Measurements from ENCODE around the gene NCL. TPM values are rescaled to one million over a fixed set of nuclear protein-coding genes. Genes with fewer than 3 reads are reported as not detected.

Gene NCL
- 92.6 and 100 TPM in 2 replicates for total RNA-seq

DNA sequence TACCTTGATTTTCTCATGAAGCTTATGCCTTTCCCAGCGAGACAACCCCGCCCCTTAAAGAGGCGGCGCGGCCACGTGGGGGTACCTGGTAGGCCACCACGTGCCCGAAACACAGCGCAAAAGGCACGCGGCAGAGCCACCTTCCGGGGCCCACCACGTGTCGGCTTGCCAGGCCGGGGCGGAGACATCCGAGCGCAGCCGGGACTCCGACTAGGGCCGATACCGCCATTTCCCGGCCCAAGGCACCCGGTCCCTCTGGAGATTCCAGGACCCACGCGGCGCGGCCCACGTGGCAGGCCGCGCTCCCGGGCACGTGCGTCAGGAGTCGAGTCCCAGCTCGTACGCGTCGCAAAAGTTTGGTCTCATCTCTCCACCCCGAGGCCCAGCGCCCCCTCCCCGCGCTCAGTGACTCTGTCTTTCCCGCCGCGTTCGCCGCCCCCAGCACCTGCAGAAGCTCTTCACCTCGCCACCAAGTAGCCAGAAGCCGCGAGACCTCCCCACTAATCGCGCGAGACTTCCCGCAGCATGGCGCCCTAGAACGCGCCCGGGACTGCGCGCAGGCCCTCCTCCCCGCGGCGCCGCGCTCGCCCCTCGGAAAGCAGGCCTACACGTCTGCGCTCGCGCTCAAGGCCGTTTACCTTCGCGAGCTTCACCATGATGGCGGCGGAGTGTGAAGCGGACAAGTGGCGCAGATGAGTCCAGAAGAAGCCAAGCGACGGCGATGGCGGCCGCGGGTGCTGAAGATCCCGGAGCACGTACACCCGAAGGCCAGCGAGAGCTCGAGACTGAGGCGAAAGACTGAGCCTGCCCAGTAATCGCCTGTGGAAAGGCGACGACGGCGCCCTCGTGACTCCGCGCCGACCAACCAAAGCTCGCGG lies at the start of gene NCL:
NCL (minus strand) TSS at position 787 of the 878 bp plus-strand sequence; CDS start at position 656, 131 bp downstream.
- Histone ChIP-seq H2AFZ (ENCODE audit: low read length) (peak within 1 kb of the TSS; percentile 95), H3K4me3 (ENCODE audit: insufficient read depth, low read length) (peak within 1 kb of the TSS; percentile 97), H3K27ac (ENCODE audit: low read depth, low read length) (peak within 1 kb of the TSS; percentile 97), H3K36me3 (ENCODE audit: insufficient read depth, low read length) (peaks cover 44% of the 10 kb centered on the region), H3K4me2 (ENCODE audit: insufficient read depth, low read length) (peak within 1 kb of the TSS; percentile 95), H3K4me1 (ENCODE audit: insufficient read depth, low read length) (peaks cover 27% of the 10 kb centered on the region), H3K9me3 (ENCODE audit: low read depth, low read length) (no peaks in the 10 kb centered on the region), H3K27me3 (ENCODE audit: insufficient read depth, low read length) (no peaks in the 10 kb centered on the region), H4K20me1 (ENCODE audit: insufficient read depth, low read length) (peaks cover 40% of the 10 kb centered on the region), H3K79me2 (ENCODE audit: insufficient read depth, low read length) (peaks cover 51% of the 10 kb centered on the region)
- TF ChIP-seq, protein P1, sequence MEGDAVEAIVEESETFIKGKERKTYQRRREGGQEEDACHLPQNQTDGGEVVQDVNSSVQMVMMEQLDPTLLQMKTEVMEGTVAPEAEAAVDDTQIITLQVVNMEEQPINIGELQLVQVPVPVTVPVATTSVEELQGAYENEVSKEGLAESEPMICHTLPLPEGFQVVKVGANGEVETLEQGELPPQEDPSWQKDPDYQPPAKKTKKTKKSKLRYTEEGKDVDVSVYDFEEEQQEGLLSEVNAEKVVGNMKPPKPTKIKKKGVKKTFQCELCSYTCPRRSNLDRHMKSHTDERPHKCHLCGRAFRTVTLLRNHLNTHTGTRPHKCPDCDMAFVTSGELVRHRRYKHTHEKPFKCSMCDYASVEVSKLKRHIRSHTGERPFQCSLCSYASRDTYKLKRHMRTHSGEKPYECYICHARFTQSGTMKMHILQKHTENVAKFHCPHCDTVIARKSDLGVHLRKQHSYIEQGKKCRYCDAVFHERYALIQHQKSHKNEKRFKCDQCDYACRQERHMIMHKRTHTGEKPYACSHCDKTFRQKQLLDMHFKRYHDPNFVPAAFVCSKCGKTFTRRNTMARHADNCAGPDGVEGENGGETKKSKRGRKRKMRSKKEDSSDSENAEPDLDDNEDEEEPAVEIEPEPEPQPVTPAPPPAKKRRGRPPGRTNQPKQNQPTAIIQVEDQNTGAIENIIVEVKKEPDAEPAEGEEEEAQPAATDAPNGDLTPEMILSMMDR (IDR thresholded peaks at IDR 0.05; ENCODE audit: extremely low read depth, low read depth, low read length) = no peak
- peak; percentile 95 for DNase-seq (ENCODE audit: insufficient read length, low spot score, missing footprints)

- Histone ChIP-seq H3K27ac (ENCODE audit: low read depth, low read length) (peak overlapping the region; percentile 93), H3K4me2 (ENCODE audit: insufficient read depth, low read length) (peak overlapping the region; percentile 97), H3K4me3 (ENCODE audit: insufficient read depth, low read length) (peak overlapping the region; percentile 95), H3K9me3 (ENCODE audit: low read depth, low read length) (no peaks in the 10 kb centered on the region), H3K27me3 (ENCODE audit: insufficient read depth, low read length) (no peaks in the 10 kb centered on the region), H3K4me1 (ENCODE audit: insufficient read depth, low read length) (peaks cover 13% of the 10 kb centered on the region), H3K79me2 (ENCODE audit: insufficient read depth, low read length) (no peaks in the 10 kb centered on the region), H2AFZ (ENCODE audit: low read length) (peak overlapping the region; percentile 92), H3K36me3 (ENCODE audit: insufficient read depth, low read length) (no peaks in the 10 kb centered on the region), H4K20me1 (ENCODE audit: insufficient read depth, low read length) (no peaks in the 10 kb centered on the region)
- peak; percentile 65 for DNase-seq (ENCODE audit: insufficient read length, low spot score, missing footprints)
- TF ChIP-seq, protein P1 (IDR thresholded peaks at IDR 0.05; ENCODE audit: extremely low read depth, low read depth, low read length) = no peak
Measured at GRCh38 chr2:231513746-231514224, 49.5 kb upstream of the NCL start.

GRCh38 chr2:231512222-231512621 lies 47.9 kb upstream of the NCL start:
- Histone ChIP-seq H3K4me2 (ENCODE audit: insufficient read depth, low read length) (peak overlapping the region; percentile 7), H3K27ac (ENCODE audit: low read depth, low read length) (no peak overlapping the region), H3K36me3 (ENCODE audit: insufficient read depth, low read length) (no peaks in the 10 kb centered on the region), H3K9me3 (ENCODE audit: low read depth, low read length) (no peaks in the 10 kb centered on the region), H3K79me2 (ENCODE audit: insufficient read depth, low read length) (no peaks in the 10 kb centered on the region), H4K20me1 (ENCODE audit: insufficient read depth, low read length) (no peaks in the 10 kb centered on the region), H2AFZ (ENCODE audit: low read length) (no peak overlapping the region), H3K27me3 (ENCODE audit: insufficient read depth, low read length) (no peaks in the 10 kb centered on the region), H3K4me3 (ENCODE audit: insufficient read depth, low read length) (no peak overlapping the region), H3K4me1 (ENCODE audit: insufficient read depth, low read length) (peaks cover 13% of the 10 kb centered on the region)
- no peak for DNase-seq (ENCODE audit: insufficient read length, low spot score, missing footprints)
- TF ChIP-seq, protein P1 (IDR thresholded peaks at IDR 0.05; ENCODE audit: extremely low read depth, low read depth, low read length) = no peak

- no peaks in the 10 kb centered on the region for H3K9me3 ChIP-seq (ENCODE audit: low read depth, low read length)
- H3K27me3 ChIP-seq (ENCODE audit: insufficient read depth, low read length) = no peaks in the 10 kb centered on the region
- H3K4me2 ChIP-seq (ENCODE audit: insufficient read depth, low read length) = no peak overlapping the region
- H2AFZ ChIP-seq (ENCODE audit: low read length) = no peak overlapping the region
- H3K27ac ChIP-seq (ENCODE audit: low read depth, low read length) = no peak overlapping the region
- H3K4me3 ChIP-seq (ENCODE audit: insufficient read depth, low read length) = no peak overlapping the region
- H3K36me3 ChIP-seq (ENCODE audit: insufficient read depth, low read length) = no peaks in the 10 kb centered on the region
- no peak for DNase-seq (ENCODE audit: insufficient read length, low spot score, missing footprints)
- TF ChIP-seq, protein P1 (IDR thresholded peaks at IDR 0.05; ENCODE audit: extremely low read depth, low read depth, low read length) = no peak
- no peaks in the 10 kb centered on the region for H3K4me1 ChIP-seq (ENCODE audit: insufficient read depth, low read length)
- no peaks in the 10 kb centered on the region for H3K79me2 ChIP-seq (ENCODE audit: insufficient read depth, low read length)
- H4K20me1 ChIP-seq (ENCODE audit: insufficient read depth, low read length) = no peaks in the 10 kb centered on the region
Measured at GRCh38 chr2:231503766-231504165, 39.5 kb upstream of the NCL start.
